H1 (cell line): Measurements from ENCODE around the gene SIK3. TPM values are rescaled to one million over a fixed set of nuclear protein-coding genes. Genes with fewer than 3 reads are reported as not detected.

ENCODE experiments used
- CTCF ChIA-PET: fragments of 300-600 bp; sonication (Branson Sonifier 250); formaldehyde crosslinking; loops from one replicate; lab custom pipeline; 2021; ENCODE audit not compliant: partially characterized antibody; lab: Charles Lee
- POLR2A ChIA-PET: fragments of 300-600 bp; sonication (Branson Sonifier 250); formaldehyde crosslinking; loops from one replicate; lab custom pipeline; 2021; ENCODE audit warnings: inconsistent platforms; ENCODE audit not compliant: partially characterized antibody; lab: Charles Lee
- DNase-seq, 2 experiments: peaks; one replicate each; pipeline versions ENCODE4 v3.0.0 to v3.0.0-alpha.2; 2010 to 2022; ENCODE audit warnings: low spot score in 2 of 2, low read depth in 1 of 2, mixed read lengths in 1 of 2
- FAIRE-seq: peaks from 2 replicates; lab custom pipeline; 2011; peaks lifted over from hg19 to GRCh38; lab: Jason Lieb, UNC
- H2AFZ ChIP-seq: 2 replicates; pipeline ENCODE4 v1.8.1; 2012; ENCODE audit warnings: low read length, inconsistent platforms
- H2AK5ac ChIP-seq: 2 replicates; pipeline ENCODE4 v1.6.1; 2013; ENCODE audit warnings: low read depth, low read length
- H2BK120ac ChIP-seq: replicated peaks from 2 replicates; pipeline ENCODE3; 2013; ENCODE audit warnings: low read depth, low read length, inconsistent platforms
- H2BK12ac ChIP-seq: 2 replicates; pipeline ENCODE4 v1.6.1; 2013; ENCODE audit warnings: low read depth, low read length
- H2BK15ac ChIP-seq: 2 replicates; pipeline ENCODE4 v1.6.1; 2013; ENCODE audit warnings: low read length
- H2BK20ac ChIP-seq: 2 replicates; pipeline ENCODE4 v1.6.1; 2013; ENCODE audit warnings: low read length
- H2BK5ac ChIP-seq: 2 replicates; pipeline ENCODE4 v1.6.1; 2013; ENCODE audit warnings: low read depth, low read length
- H3K14ac ChIP-seq: 2 replicates; pipeline ENCODE4 v1.6.1; 2013; ENCODE audit warnings: inconsistent platforms; ENCODE audit not compliant: insufficient read length
- H3K18ac ChIP-seq: 2 replicates; pipeline ENCODE4 v1.6.1; 2013; ENCODE audit warnings: low read length; ENCODE audit errors: extremely low read depth
- H3K23ac ChIP-seq: 2 replicates; pipeline ENCODE4 v1.6.1; 2013; ENCODE audit warnings: inconsistent platforms; ENCODE audit not compliant: insufficient read length
- H3K23me2 ChIP-seq: 2 replicates; pipeline ENCODE4 v1.6.1; 2013; ENCODE audit warnings: low read depth, low read length
- H3K27ac ChIP-seq: 2 replicates; pipeline ENCODE4 v1.6.1; 2011; ENCODE audit warnings: low read depth, low read length, inconsistent platforms
- H3K27me3 ChIP-seq, 4 experiments: replicated peaks in 1 of 4; 1 replicate in 1 of 4; 2 replicates in 3 of 4; pipeline versions ENCODE4 v1.6.1 to v1.8.1; 2011 to 2013; ENCODE audit warnings: low read length in 3 of 4, mild to moderate bottlenecking in 3 of 4, inconsistent platforms in 2 of 4, mixed read lengths in 2 of 4, moderate library complexity in 1 of 4; ENCODE audit not compliant: control insufficient read depth in 3 of 4, insufficient read depth in 3 of 4; ENCODE audit errors: extremely low read depth in 1 of 4
- H3K36me3 ChIP-seq, 4 experiments: 2 replicates each; pipeline versions ENCODE4 v1.6.1 to v1.8.1; 2011 to 2013; ENCODE audit warnings: mild to moderate bottlenecking in 4 of 4, low read length in 3 of 4, moderate library complexity in 2 of 4, control low read depth in 1 of 4, inconsistent platforms in 1 of 4; ENCODE audit not compliant: insufficient read depth in 4 of 4, control insufficient read depth in 2 of 4
- H3K4ac ChIP-seq: replicated peaks from 2 replicates; pipeline ENCODE3; 2013; ENCODE audit warnings: low read length, low read depth, mixed read lengths, inconsistent platforms; ENCODE audit not compliant: insufficient read length
- H3K4me1 ChIP-seq, 4 experiments: replicated peaks in 1 of 4; 1 replicate in 1 of 4; 2 replicates in 3 of 4; pipeline versions ENCODE4 v1.6.1 to v1.8.1; 2011 to 2013; ENCODE audit warnings: low read length in 3 of 4, inconsistent platforms in 2 of 4, mixed read lengths in 1 of 4; ENCODE audit not compliant: insufficient read depth in 4 of 4, control insufficient read depth in 3 of 4
- H3K4me2 ChIP-seq, 2 experiments: 2 replicates each; pipeline versions ENCODE4 v1.6.1 to v1.8.1; 2011 to 2013; ENCODE audit warnings: low read depth in 2 of 2, low read length in 2 of 2, control low read depth in 1 of 2, inconsistent platforms in 1 of 2, mild to moderate bottlenecking in 1 of 2; ENCODE audit not compliant: insufficient read depth in 1 of 2
- H3K4me3 ChIP-seq, 4 experiments: fragments of 200-600, 300-600 bp in 1 of 4; sonication (generic), shearing (Covaris generic), sonication (Bioruptor Twin) in 1 of 4; 2 replicates each; pipeline versions ENCODE4 v1.5.1 to v1.8.1; 2011 to 2016; ENCODE audit warnings: low read length in 4 of 4, low read depth in 3 of 4, control low read depth in 2 of 4, inconsistent platforms in 2 of 4, mild to moderate bottlenecking in 2 of 4, mixed read lengths in 1 of 4, moderate library complexity in 1 of 4; ENCODE audit not compliant: insufficient read depth in 2 of 4; ENCODE audit errors: extremely low read depth in 1 of 4
- H3K56ac ChIP-seq: replicated peaks from 2 replicates; pipeline ENCODE3; 2013; ENCODE audit warnings: low read depth, mild to moderate bottlenecking, mixed read lengths, low read length, inconsistent platforms; ENCODE audit not compliant: insufficient read length
- H3K79me1 ChIP-seq: 2 replicates; pipeline ENCODE4 v1.6.1; 2013; ENCODE audit warnings: low read depth, low read length, control low read depth
- H3K79me2 ChIP-seq, 2 experiments: 2 replicates each; pipeline versions ENCODE4 v1.6.1 to v1.8.1; 2012 to 2013; ENCODE audit warnings: low read length in 2 of 2, mild to moderate bottlenecking in 2 of 2, inconsistent platforms in 1 of 2; ENCODE audit not compliant: insufficient read depth in 2 of 2, control insufficient read depth in 1 of 2
- H3K9ac ChIP-seq, 4 experiments: replicated peaks in 1 of 4; 1 replicate in 1 of 4; 2 replicates in 3 of 4; pipeline versions ENCODE4 v1.6.1 to v1.8.1; 2011 to 2013; ENCODE audit warnings: low read depth in 3 of 4, low read length in 3 of 4, control low read depth in 2 of 4, mild to moderate bottlenecking in 2 of 4, moderate library complexity in 2 of 4, inconsistent platforms in 1 of 4; ENCODE audit errors: extremely low read depth in 1 of 4
- H3K9me3 ChIP-seq, 2 experiments: 2 replicates each; pipeline versions ENCODE4 v1.6.1 to v1.8.1; 2012 to 2013; ENCODE audit warnings: mild to moderate bottlenecking in 2 of 2, moderate library complexity in 2 of 2, control low read depth in 1 of 2, inconsistent platforms in 1 of 2, low read depth in 1 of 2, low read length in 1 of 2, mixed read lengths in 1 of 2; ENCODE audit not compliant: insufficient read depth in 2 of 2
- H4K20me1 ChIP-seq, 2 experiments: replicated peaks in 1 of 2; 2 replicates each; pipeline versions ENCODE3 to v1.8.1; 2011 to 2013; ENCODE audit warnings: inconsistent platforms in 2 of 2, low read length in 2 of 2, mild to moderate bottlenecking in 1 of 2; ENCODE audit not compliant: insufficient read depth in 2 of 2, control insufficient read depth in 1 of 2
- H4K5ac ChIP-seq: 2 replicates; pipeline ENCODE4 v1.6.1; 2013; ENCODE audit warnings: low read length, low read depth, mixed read lengths, inconsistent platforms; ENCODE audit not compliant: insufficient read length
- H4K8ac ChIP-seq: 2 replicates; pipeline ENCODE4 v1.8.0; 2013; ENCODE audit warnings: mild to moderate bottlenecking, moderate library complexity, low read length, inconsistent platforms; ENCODE audit not compliant: insufficient read depth; ENCODE audit errors: extremely low read depth
- H4K91ac ChIP-seq: replicated peaks from 2 replicates; pipeline ENCODE3; 2013; ENCODE audit warnings: low read length, mixed read lengths, inconsistent platforms; ENCODE audit not compliant: insufficient read length
- HDAC6 ChIP-seq: IDR thresholded peaks from one replicate; pipeline ENCODE4 v1.7.1; 2012; ENCODE audit warnings: low read depth, mild to moderate bottlenecking, inconsistent platforms, low read length, moderate library complexity
- TBP ChIP-seq: IDR thresholded peaks from 2 replicates; pipeline ENCODE4 v1.6.1; 2011; ENCODE audit warnings: low read depth, low read length, improper control_type of control experiment
- WGBS, 2 experiments: shearing (Covaris generic) in 1 of 2; methylation state at CpG; one replicate each; pipeline versions ENCODE4 v1.1.6 to v1.1.7; 2013 to 2015; ENCODE audit warnings: low lambda C conversion rate in 2 of 2, mixed read lengths in 2 of 2, inconsistent platforms in 1 of 2, low coverage in 1 of 2, missing lambda C conversion rate in 1 of 2; ENCODE audit not compliant: insufficient replicate concordance in 2 of 2, insufficient coverage in 1 of 2, insufficient read length in 1 of 2; ENCODE audit errors: extremely low coverage in 1 of 2, missing lambda C conversion rate in 1 of 2; 5-methylcytosine and 5-hydroxymethylcytosine counted together
- polyA plus RNA-seq, 7 experiments: library from polyadenylated mRNA; depleted of rRNA in 3 of 7; stranded (reverse) in 5 of 7; unstranded in 2 of 7; fragments of >200 nt in 5 of 7; fragments of 200-250 nt in 2 of 7; gene quantifications; 1 replicate in 5 of 7; 2 replicates in 1 of 7; 4 replicates in 1 of 7; pipeline versions ENCODE4 v1.2.1 to v1.2.3, GENCODE V29; 2011 to 2013; ENCODE audit warnings: missing spikeins in 2 of 7, mixed read lengths in 2 of 7
- total RNA-seq: library from RNA; stranded (reverse); fragmentation: NEBNext Ultra II Directional; extraction: Animal tissue kit (Norgen Biotek cat#: 25700); gene quantifications from 2 replicates; pipeline ENCODE4 v1.2.1, GENCODE V29; 2021

The SIK3 gene
- total and polyA plus RNA-seq, 2 of the 8 experiments (the other 6 are each of a cell fraction or from before 2014, with no cell fraction given), result 19.9 to 32.1 TPM

DNA sequence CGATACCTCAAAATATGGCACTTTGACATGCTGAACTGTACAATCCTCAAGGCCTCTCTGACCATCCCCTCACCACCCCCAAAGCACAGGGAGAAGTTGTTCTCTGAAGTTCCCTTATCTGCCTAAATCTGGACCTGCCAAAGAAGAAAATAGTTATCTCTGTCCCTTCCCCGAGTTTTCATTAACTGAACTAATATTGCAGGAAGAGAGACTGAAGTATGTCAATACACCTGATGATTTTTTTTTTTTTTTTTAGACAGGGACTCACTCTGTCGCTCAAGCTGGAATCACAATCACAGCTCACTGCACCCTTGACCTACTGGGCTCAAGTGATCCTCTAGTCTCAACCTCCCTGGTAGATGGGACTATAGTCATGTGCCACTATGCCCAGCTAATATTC lies 75.0 kb downstream of the SIK3 start:
- FAIRE-seq, result no peak
- TF ChIP-seq TBP (no peak), HDAC6 (no peak)

More for the DNA sequence above, 75.0 kb downstream of the SIK3 start:
- Histone ChIP-seq H2AFZ (no peak overlapping the region), H3K23ac (no peak overlapping the region), H3K27ac (no peak overlapping the region), H3K9ac (no peak overlapping the region), H3K4me1 (peaks cover 0 to 3% (median 0%) of the 10 kb centered on the region in 4 experiments; a peak in 1 of 7 replicates), H4K8ac (no peak overlapping the region), H2AK5ac (no peak overlapping the region), H4K20me1 (peaks cover 4 to 10% of the 10 kb centered on the region in 2 experiments), H2BK120ac (no peak overlapping the region), H2BK12ac (no peak overlapping the region), H3K27me3 (no peaks in the 10 kb centered on the region), H3K9me3 (no peaks in the 10 kb centered on the region), H2BK5ac (no peak overlapping the region), H3K79me2 (peaks cover 0 to 76% of the 10 kb centered on the region in 2 experiments; a peak in 2 of 4 replicates), H3K14ac (no peak overlapping the region), H3K56ac (no peak overlapping the region), H3K36me3 (no peaks in the 10 kb centered on the region), H2BK20ac (no peak overlapping the region), H3K4me3 (no peak overlapping the region), H4K5ac (no peak overlapping the region), H3K4ac (no peak overlapping the region), H2BK15ac (no peak overlapping the region), H4K91ac (no peak overlapping the region), H3K4me2 (no peak overlapping the region), H3K79me1 (peaks cover 6% of the 10 kb centered on the region), H3K23me2 (no peaks in the 10 kb centered on the region), H3K18ac (no peak overlapping the region)
- CTCF ChIA-PET, result interaction anchor here (0.7 to 0.9 kb wide), 2 partner anchors 87 to 1153 kb away, joined by 3 read pairs; no protein-coding TSS in a partner anchor
- POLR2A ChIA-PET, result interaction anchor here (1.0 kb wide), 1 partner anchor 14 kb away, joined by 3 read pairs; no protein-coding TSS in a partner anchor
- no peak for DNase-seq
- WGBS, 2 experiments, result 90% methylated on average over 3 of the region's 3 CpGs; no CpG with 5 or more reads in 1 of the 2 experiments
